HG03045 (cell line): ENCODE data around the gene STARD8.
"Not testable (repeated sequence)": the region's sequence is repeated elsewhere in the genome, so short reads cannot be mapped to it uniquely, and the experiment has no call there.

Experiments
- ATAC-seq: cut with Tn5 transposase; IDR thresholded peaks from one replicate; pipeline ENCODE4 v1.9.1; 2021; ENCODE audit warnings: mild to moderate bottlenecking, moderate library complexity; ENCODE audit not compliant: unreplicated experiment

The STARD8 gene

DNA sequence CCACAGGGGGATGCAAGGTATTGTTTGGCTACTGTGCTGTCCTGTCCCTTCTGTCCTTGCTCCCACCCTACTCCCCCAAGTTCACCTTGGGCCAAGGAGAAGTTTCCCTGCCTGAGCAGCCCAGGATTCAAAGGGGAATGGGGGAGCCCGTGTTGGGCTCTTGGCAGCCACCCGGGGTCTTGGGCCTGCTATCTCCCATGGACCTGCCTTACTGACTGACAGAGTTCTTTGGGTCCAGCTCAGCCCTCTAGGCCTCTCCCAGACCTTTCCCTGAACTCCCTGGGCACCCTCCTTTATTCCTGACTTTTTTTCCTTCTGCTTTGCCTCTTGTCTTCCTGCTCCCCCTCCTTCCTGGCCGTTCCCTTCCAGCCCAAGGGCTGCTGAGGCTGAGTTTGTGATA, 67.4 kb downstream of the STARD8 start:
- ATAC-seq = no peak

DNA sequence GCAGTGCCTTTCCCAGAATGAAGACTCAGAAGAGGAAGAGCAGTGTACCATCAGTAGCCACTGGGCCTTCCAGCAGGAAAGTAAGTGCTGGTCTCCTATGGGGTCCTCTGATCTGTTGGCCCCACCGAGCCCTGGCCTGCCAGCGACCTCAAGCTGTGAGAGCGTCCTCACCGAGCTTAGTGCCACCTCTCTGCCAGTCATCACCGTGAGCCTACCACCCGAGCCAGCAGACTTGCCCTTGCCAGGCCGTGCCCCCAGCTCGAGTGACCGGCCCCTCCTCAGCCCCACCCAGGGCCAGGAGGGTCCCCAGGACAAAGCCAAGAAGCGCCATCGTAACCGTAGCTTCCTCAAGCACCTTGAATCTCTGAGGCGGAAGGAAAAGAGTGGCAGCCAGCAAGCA, 69.7 kb downstream of the STARD8 start:
- no peak for ATAC-seq

DNA sequence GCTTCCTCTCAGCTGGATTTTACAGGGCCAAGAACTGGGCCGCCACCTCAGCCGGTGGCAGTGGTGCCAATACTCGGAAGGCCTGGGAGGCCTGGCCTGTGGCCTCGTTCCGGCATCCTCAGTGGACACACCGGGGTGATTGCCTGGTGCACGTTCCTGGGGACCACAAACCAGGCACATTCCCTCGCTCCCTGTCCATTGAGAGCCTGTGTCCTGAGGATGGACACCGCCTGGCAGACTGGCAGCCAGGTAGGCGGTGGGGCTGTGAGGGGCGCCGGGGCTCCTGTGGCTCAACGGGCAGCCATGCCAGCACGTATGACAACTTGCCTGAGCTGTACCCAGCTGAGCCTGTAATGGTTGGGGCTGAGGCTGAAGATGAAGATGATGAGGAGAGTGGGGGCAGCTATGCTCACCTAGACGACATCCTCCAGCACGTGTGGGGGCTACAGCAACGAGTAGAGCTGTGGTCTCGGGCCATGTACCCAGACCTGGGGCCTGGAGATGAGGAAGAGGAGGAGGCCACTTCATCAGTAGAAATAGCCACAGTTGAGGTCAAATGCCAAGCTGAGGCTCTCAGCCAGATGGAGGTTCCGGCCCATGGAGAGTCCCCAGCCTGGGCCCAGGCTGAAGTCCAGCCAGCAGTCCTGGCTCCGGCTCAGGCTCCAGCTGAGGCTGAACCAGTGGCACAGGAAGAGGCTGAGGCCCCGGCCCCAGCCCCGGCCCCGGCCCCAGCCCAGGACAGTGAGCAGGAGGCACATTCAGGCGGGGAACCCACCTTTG, 70.4 kb downstream of the STARD8 start:
- ATAC-seq = no peak

DNA sequence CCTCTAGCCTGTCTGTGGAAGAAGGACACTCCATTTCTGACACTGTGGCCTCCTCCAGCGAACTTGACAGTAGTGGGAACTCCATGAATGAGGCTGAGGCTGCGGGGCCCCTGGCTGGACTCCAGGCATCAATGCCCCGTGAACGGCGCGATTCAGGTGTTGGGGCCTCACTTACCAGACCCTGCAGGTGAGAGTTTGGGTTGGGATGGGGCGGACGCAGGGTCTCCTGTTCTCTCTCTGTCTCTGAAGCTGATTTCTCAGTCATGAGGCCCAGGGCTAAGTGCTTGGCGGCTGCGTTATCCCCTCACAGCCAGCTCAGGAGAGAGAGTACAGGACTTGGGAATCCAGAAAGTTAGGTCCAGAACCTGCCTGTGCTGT, 71.0 kb downstream of the STARD8 start:
- no peak for ATAC-seq

DNA sequence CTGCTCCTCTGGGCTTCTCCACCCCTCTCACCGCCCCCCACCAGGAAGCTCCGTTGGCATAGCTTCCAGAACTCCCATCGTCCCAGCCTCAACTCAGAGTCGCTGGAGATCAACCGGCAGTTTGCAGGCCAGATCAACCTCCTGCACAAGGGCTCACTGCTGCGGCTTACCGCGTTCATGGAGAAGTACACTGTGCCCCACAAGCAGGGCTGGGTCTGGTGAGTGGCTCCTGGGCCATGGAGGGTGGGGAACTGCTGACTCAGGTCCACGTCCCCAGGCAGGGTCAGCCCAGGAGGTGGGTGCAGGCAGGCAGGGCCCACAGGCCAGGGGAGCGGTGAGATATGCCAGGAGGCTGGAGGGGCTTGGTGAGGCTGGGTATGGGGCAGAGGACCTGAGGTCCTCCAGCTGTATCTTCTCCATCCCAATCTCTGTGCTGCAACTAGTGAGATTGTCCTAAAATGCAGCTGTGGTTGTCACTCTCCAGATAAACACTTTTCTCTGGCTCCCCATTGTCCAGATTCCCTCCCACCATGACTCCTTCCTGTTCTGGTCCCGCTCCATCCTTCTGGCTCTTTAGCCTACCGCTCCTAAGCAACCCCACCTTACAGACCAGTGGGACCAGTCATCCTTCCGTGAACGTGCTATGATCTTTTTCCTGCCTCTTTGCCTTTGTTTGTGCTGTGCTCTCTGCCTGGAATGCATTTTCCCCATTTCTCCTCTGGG, 71.9 kb downstream of the STARD8 start:
- no peak for ATAC-seq

DNA sequence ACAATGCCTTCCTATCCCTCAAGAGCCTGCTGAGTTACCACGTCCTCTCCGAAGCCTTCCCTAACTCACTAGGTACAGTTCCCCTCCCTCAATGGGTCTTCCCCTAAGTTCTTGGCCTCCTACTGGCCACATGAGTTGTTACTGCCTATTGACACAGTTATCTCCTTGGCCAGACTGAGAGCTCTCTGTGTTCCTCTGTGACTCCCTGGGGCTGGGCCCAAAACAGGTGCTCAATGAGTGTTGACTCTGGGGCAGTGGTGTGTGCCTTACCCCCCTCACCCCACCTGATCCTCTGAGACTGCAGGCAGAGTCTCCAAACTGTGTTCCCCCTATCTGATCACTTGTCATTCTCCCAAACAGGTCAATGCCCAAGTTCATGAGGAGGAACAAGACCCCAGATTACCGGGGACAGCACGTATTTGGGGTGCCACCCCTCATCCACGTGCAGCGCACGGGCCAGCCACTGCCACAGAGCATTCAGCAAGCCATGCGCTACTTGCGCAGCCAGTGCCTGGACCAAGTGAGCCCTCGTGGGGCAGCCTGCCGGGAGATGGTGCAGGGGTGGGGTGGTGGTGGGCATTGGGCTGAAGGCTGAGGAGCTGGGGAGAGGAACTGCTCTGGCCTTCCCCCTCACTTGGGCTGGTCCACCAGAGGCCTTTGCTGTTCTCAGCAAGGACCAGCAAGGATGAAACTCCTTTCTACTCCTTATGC, 72.6 kb downstream of the STARD8 start:
- ATAC-seq = no peak

DNA sequence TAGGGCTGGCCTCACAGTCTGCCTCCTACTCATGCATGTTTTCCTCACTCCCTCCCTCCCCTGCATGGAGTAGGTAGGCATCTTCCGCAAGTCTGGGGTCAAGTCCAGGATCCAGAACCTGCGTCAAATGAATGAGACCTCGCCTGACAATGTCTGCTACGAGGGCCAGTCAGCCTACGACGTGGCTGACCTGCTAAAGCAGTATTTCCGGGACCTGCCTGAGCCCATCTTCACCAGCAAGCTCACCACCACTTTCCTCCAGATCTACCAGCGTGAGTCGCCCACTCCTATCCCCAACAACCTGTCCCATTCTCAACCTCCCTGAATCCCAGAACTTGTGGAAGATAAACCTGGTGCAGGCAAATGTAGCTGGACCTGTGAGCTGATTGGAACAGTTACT, 73.4 kb downstream of the STARD8 start:
- no peak for ATAC-seq

DNA sequence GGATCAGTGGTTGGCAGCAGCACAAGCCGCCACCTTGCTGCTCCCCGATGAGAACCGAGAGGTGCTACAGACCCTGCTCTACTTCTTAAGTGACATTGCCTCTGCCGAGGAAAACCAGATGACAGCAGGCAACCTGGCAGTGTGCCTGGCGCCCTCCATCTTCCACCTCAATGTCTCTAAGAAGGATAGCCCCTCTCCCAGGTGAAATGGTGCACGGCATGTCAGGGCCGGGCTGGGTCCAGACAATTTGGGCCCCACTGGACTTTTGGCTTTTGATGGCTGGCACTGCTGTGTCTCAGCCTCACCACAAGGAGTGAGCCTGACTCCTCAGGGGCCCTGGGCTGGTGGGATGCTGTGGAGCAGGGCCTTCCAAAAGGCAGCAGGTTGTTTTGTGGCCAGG, 74.1 kb downstream of the STARD8 start:
- ATAC-seq = no peak

DNA sequence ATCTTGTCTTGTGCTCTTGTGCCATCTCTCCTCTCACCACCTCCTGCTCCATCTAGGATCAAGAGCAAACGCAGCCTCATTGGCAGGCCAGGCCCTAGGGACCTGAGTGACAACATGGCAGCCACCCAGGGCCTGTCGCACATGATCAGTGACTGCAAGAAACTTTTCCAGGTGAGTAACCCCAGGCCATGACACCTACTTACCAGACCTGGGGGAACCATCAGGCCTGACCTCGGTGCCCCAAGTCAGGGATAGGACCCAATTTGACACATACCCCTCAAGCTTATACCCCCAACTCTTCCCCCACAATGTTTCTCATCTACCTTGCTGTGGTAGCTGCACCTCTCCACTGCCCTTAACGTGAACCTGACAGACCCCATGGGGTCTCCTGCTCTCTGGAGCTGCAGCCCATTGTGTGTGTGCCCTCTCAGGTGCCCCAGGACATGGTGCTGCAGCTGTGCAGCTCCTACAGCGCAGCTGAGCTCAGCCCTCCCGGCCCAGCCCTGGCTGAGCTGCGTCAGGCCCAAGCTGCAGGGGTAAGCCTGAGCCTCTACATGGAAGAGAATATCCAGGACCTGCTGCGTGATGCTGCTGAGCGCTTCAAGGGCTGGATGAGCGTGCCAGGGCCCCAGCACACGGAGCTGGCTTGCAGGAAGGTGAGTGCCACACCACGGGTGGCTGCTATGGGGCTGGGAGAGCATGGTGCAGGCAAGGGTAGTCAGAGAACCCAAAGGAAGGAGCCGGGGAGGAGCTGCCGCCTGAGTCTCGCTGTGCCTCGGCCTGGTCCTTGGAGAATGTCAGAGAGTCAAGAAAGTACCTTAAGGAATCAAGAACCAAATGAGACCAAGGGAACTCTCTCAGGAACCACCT, 74.8 kb downstream of the STARD8 start:
- ATAC-seq = no peak

DNA sequence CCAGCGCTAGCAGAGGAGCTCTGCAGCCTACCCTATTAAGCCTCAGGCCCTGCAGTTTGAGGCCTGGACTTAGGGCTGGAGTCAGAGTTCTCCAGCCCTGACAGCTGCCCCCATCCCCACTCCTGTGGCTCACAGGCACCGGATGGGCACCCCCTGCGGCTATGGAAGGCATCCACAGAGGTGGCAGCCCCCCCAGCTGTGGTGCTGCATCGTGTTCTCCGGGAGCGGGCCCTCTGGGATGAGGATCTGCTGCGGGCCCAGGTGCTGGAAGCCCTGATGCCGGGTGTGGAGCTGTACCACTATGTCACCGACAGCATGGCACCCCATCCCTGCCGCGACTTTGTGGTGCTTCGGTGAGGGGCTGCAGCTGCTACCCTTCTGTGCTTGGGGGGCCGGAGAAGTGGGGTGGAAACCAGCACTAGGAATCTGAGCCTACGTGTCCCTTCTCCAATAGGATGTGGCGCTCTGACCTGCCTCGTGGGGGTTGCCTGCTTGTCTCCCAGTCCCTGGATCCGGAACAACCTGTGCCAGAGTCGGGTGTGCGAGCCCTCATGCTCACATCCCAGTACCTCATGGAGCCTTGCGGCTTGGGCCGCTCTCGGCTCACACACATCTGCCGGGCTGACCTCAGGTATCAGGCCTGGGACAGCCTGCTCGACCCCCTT, 76.2 kb downstream of the STARD8 start:
- ATAC-seq = no peak

DNA sequence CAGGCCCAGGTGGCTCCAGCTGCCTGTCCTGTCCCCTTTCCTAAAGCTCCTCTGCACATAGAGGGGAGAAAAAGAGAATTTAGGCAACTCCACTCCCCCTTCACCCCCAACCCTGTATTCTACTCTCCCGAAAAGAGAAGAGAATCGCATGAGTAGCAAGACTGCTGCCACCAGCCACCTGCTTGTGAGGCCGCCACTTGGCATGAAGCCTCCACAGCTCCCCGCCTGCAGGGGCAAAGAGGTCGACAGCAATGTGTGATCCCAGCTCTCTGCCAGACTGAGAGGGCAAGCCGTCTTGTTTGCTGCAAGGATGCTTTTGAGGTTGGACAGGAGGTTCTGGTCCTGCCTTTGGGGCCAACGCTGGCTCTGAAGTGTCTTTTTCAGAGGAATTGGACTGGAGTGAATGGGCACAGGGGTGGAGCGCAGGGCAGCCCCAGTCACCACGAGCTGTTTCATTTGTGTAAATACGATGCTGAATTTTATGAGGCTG, 77.1 kb downstream of the STARD8 start:
- no peak for ATAC-seq

DNA sequence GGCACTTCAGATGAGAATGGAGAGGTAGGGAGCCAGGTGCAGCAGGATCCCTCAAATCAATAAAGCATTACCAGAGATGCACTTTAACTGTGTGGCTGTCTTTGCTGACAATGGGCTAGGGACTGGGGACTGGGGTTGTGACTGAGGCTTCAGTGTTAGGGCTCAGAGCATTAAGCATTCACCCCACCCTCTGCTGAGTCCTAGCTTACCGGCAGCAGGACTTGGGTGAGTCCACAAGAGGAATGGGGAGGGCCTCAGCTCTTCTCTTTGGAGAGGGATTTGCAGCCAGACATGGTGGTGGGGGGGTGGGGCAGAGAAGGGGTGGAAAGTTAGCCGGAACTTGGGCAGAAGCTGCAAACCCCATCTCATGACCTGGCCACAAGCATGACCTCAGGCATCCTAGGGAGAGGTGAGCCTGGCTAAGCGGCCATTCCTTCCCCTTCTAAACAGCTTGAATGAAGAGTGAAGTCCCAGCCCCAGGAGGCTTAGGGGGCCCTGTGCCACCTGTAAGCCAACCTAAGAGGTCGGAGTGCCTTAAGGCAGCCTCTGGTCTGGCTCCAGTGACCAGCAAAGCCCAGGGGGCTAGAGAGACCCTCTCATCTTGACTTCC, 78.4 kb downstream of the STARD8 start:
- no peak for ATAC-seq

DNA sequence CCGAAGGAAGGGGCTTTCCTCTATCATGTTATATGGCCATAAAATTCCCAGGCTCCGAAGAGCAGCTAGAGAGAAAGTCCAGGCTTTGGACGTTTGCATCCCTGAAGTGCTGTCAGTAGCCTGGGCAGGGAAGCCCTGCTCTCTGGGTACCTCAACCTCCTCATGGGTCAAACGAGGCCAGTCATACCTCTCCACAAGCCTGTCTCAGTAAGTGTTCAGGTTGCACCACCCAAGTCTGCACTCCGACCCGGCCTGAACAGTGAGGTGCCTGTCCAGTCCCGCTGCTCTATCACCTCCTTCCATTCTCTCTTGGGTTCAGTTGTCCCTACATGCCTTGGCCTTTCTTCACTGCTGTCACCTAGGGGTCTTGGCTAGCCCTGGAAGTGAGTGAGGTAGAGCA, 78.9 kb downstream of the STARD8 start:
- no peak for ATAC-seq

DNA sequence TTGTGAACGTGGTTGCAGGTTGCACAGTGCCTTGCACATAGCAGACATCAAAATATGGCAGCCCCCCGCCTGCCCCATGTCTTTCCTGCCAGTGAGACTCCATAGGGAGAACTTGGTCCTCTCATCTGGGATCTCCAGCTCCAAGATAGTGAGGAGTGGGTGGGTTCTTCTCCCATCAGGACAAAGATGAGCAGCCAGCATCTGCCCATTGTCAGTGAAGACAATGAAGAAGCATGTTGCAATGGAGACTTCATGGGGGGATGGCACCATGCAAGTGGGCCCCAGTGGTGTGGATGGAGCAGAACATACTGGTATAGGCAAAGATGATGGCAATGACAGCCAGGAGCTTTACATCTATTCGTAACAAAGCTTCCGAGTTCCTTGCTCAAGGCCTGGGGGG, 80.2 kb downstream of the STARD8 start:
- ATAC-seq = no peak

DNA sequence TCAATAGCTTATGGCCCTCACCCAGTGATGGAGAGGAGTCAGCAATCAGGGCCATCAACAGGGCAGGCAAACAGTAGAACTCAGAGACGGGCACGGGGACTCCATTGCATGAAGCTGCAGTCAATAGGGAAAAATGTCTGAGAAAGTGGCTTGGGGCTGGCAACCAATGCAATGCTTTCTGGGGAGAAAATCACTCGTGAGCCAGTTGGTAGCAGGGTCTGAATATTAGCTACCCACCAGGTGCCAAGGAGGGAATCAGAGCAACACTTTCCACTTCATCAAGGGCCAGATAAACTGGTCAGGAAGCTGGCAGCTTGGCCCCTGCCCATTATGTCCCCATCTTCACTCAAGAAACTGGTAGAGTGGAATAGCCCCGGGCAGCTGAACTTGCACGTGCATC, 80.7 kb downstream of the STARD8 start:
- no peak for ATAC-seq

DNA sequence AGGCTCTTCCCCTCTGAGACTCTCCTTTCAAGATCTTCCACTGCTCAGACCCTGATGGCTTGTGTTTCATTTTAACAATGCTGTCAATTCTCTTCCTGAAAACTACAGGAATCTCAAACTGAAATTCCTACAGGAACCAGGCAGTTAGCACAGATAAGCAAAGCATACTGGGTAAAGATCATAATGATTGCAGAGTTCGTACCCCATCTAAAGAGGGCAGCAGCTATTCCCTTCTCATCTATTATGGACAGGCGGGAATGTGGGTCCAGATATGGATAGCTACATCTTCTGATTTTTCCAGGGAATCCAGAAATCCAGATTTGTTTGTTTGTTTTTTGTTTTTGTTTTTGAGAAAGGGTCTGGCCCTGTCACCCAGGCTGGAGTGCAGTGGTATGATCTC, 83.8 kb downstream of the STARD8 start:
- no peak for ATAC-seq

DNA sequence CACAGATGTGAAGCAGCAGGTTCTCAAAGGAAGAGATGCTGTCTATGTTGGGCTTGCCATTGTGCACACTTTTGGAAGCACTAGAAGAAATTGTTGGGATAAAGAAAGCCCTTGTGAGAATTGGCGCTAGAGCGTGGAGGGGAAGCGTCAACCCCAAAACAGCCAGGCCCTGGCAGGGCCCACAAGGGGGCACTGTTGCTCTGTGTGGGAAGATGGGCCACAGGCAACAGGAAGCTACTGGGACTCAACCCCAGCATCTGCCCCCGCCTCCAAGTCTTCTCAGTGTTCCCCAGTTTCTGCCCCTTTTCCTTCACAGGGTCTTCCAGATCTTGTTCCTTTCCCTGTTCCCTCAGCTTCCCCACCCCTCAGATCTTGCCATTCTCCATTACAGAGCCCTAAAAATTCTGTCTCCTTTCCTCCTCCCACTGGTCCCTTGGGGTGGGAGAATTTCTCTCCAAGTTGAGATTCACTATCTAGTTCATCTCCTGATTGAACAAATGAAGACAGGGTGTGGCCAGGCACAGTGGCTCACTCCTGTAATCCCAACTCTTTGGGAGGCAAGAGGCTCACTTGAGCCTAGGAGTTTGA, 85.5 kb downstream of the STARD8 start:
- ATAC-seq = no peak

DNA sequence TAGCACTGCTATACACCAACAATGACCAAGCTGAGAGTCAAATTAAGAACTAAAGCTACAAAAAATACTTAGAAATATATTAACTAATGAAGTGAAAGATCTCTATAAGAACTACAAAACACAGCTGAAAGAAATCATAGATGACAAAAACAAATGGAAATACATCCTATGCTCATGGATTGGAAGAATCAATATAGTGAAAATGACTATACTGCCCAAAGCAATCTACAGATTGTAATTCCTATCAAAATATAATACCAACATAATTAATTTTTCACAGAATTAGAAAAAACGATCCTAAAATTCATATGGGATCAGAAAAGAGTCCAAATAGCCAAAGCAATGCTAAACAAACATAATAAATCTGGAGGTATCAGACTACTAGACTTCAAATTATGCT, 87.8 kb downstream of the STARD8 start:
- ATAC-seq = no peak

DNA sequence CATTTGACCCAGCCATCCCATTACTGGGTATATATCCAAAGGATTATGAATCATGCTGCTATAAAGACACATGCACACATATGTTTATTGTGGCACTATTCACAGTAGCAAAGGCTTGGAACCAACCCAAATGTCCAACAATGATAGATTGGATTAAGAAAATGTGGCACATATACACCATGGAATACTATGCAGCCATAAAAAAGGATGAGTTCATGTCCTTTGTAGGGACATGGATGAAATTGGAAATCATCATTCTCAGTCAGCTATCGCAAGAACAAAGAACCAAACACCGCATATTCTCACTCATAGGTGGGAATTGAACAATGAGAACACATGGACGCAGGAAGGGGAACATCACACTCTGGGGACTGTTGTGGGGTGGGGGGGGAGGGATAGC, 94.4 kb downstream of the STARD8 start:
- not testable (repeated sequence) for ATAC-seq

DNA sequence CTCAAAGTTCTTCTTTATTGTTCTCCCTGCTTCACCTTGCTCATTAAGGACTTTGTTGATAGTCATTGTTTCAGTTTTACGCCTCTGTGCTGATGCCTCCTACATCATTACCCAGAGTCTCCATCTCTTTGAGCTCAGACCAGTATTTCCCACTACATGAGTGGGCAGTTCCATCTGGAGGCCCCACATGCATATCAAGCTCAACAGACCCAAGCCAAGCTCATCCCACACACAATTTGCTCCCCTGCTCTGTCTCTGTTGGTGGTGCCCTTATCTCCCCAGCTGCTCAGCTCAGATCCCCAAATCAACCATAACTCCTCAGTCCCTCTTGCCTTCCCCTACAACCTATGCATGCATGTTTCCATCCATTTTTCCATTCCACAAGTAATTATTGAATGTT, 96.3 kb downstream of the STARD8 start:
- no peak for ATAC-seq
